ENCODE data around the gene SLC46A2.

SLC46A2 gene

DNA sequence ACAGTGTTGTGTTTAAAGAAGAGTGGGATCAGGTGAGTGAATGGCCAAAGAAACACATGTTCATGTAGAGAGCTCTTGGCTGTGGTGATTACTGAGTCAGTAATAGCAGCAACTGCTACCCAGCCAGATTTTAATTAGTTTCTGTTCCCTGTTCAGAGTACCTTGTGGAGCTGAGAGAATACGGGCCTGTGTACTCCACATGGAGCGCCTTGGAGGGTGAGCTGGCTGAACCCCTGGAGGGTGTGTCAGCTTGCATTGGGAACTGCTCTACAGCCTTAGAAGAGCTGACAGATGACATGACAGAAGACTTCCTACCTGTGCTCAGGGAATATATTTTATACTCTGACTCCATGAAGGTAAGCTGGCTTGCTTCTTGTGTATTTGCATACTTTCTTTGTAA, 52.3 kb downstream of the SLC46A2 start:
- DNase-seq (ENCODE audit: low read depth), result no peak
- H3K4me3 ChIP-seq (ENCODE audit: low read depth, low read length), result no peak overlapping the region
- no peak for TF ChIP-seq CTCF (IDR thresholded peaks at IDR 0.05; ENCODE audit: low read depth, low read length, missing control alignments)

DNA sequence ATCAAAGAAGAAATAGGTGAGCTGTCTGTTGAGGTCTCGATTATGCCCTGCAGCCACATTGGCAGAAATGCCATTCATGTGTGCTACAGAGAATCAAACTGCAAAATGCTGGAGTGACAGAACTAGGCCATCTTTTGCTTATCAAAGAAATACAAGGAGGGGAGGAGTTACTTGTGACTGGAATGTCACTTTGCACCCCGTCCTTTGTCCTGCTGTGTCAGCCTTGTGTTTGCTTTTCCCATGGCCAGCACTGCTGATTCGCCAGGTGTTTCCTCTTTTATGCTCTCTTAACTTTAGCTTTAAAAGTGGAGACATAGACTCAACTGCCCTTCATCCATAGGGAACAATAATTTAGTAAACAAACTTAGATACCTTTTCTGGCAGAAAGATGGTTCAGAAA, 54.3 kb downstream of the SLC46A2 start:
- no peak for DNase-seq (ENCODE audit: low read depth)
- no peak overlapping the region for H3K4me3 ChIP-seq (ENCODE audit: low read depth, low read length)
- TF ChIP-seq CTCF (IDR thresholded peaks at IDR 0.05; ENCODE audit: low read depth, low read length, missing control alignments), result no peak

GRCh38 chr9:112833081-112833480, 57.6 kb downstream of the SLC46A2 start:
- TF ChIP-seq CTCF (IDR thresholded peaks at IDR 0.05; ENCODE audit: low read depth, low read length, missing control alignments), result no peak
- H3K4me3 ChIP-seq (ENCODE audit: low read depth, low read length), result no peak overlapping the region
- DNase-seq (ENCODE audit: low read depth), result no peak

- no peak for DNase-seq (ENCODE audit: low read depth)
- H3K4me3 ChIP-seq (ENCODE audit: low read depth, low read length), result no peak overlapping the region
- no peak for TF ChIP-seq CTCF (IDR thresholded peaks at IDR 0.05; ENCODE audit: low read depth, low read length, missing control alignments)
Observed at GRCh38 chr9:112831969-112832368, 58.7 kb downstream of the SLC46A2 start.

DNA sequence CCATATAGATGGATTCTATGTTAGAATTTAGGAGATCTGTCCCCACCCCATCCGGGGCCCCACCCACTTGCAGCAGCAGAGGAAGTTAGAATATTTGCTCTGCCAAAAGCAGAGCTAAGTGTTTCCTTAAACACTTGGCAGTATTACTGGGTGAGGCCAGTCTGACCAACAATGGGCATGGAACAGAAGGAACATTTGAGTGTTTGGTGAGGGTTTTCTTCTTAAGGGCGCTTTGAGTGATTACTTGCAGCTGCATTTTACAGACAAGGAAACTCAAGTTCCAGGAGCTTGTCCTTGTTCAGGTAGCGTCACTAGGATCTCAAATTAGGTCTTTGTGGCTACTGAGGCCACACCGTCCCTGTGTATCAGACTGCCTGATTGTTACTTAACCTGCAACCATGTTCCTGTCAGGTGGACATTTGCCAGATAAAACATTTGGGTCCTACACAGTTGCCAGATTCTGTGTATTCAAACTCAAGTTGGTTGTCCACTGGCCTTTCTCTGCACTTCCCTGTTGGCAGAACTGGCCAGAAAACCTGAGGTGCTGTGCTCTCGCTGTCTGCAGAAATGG, 59.3 kb downstream of the SLC46A2 start:
- TF ChIP-seq CTCF (IDR thresholded peaks at IDR 0.05; ENCODE audit: low read depth, low read length, missing control alignments), result no peak
- H3K4me3 ChIP-seq (ENCODE audit: low read depth, low read length), result no peak overlapping the region
- DNase-seq (ENCODE audit: low read depth), result no peak

Measured in GM12864 (cell line).